HG03442 (cell line): ENCODE data around the gene VSIG1.

Experiments
- ATAC-seq: cut with Tn5 transposase; IDR thresholded peaks from one replicate; pipeline ENCODE4 v1.9.1; 2021; ENCODE audit warnings: mild to moderate bottlenecking, moderate library complexity; ENCODE audit not compliant: unreplicated experiment

VSIG1 gene

DNA sequence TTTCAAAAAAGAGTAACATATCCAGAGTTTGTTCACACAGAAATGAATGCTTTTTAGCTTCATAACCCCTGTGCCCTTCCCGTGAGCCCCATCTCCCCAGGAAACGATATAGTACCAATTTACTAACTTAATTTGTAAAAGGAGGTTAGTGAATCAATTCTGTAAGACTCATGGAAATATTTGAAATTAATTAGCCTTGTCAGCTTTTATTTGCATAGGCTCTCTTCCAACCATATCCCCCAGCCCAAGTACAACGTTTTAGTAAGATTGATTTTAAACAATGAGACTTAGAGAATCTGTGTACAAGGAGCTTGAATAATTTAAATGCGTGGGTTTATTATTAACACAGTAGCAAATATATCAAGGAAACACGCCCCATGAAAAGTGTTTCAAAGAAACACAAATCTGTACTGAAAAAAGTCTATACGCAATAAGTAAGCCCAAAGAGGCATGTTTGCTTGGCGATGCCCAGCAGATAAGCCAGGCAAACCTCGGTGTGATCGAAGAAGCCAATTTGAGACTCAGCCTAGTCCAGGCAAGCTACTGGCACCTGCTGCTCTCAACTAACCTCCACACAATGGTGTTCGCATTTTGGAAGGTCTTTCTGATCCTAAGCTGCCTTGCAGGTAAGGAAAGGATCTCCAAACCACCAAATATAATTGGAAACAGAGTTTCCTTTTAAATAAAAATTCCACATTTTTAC, at the start of gene VSIG1:
TSS of gene VSIG1 (plus strand) at position 512 of the 703 bp plus-strand sequence. CDS start at position 578, 66 bp downstream.
- ATAC-seq, result no peak

GRCh38 chrX:107996124-107996523, 48.7 kb upstream of the VSIG1 start:
- ATAC-seq, result no peak

- ATAC-seq, result peak; percentile 40
Observed at GRCh38 chrX:108000751-108001150, 44.1 kb upstream of the VSIG1 start.

- peak; percentile 83 for ATAC-seq
Observed at GRCh38 chrX:108001218-108001814, 43.5 kb upstream of the VSIG1 start.

DNA sequence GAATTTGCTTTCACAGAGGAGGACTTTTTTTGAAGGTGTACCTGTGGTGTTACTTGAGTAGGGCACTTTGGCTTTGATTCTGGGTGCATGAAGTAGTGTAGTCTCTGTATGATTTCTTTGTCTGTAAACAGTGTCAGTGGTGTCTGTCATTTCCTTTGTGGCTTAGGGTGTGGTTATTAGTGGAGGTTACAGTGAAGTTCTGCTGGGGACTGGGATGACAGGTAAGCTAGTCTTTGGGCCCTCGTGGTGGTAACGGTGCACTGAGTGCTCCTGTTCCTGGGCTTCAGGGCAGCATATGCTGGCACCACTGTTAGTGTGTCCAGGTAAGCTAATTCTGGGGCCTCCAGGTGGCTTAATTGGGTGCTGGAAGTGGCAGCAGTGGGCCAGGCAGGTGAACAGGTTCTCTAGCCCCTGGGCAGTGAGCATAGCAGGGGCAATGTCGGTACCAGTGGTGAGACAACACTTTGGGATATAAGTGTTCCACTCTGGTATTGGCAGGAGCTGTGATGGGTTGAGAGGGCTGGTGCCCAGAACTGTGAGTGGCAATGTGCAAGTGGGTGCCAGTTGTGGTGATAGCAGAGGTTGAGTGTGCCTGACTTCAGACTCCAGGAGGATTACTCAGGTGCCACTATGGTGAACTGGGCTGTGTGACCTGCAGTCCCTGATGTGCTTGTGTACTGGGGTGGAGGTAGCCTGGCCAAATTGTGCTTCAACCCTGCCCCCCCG, 26.0 kb upstream of the VSIG1 start:
- ATAC-seq, result peak; percentile 47

- ATAC-seq, result no peak
Observed at GRCh38 chrX:108019382-108019875, 25.4 kb upstream of the VSIG1 start.

- no peak for ATAC-seq
Observed at GRCh38 chrX:108020631-108021030, 24.2 kb upstream of the VSIG1 start.

GRCh38 chrX:108022491-108023089, 22.3 kb upstream of the VSIG1 start:
- no peak for ATAC-seq

GRCh38 chrX:108025376-108025775, 19.5 kb upstream of the VSIG1 start:
- ATAC-seq, result no peak

GRCh38 chrX:108025954-108026600, 18.8 kb upstream of the VSIG1 start:
- ATAC-seq, result no peak

- ATAC-seq, result no peak
Observed at GRCh38 chrX:108028854-108029253, 16.0 kb upstream of the VSIG1 start.

DNA sequence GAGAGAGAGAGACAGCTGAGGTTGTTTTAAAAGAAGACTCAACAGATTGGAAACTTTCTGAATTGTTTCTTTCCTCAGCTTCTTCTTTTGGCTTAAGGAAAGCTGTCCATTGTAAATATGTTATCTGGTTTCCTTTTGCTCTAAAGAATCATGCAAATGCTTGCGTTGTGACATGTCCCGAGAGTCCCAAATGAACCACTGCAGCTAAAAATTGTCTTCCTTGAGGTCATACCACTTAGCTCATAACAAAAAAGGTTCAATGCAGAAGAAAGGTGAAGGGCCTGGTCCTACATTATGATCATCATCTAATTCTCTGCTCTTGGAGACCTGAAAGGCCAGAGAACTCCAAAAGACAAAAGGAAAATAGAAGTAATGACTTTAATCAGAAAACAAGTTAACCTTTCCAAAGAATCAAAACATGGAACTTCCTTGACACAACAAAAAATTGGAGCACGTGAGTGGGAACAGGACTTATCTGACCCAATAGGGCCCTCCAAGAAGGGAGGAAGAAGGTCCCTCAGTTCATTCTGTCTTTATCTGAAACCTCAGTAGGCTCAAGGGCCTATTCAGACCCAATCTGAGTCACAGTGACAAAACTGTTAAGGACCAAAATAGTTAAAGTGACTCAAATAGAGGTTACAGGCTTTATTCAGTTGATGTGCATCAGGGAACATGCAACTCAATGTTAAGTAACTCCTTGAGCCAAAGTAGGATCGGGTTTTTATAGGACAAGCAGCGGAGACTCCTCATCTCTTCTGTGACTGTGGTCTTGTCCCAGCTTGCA, 14.7 kb upstream of the VSIG1 start:
- ATAC-seq, result peak; percentile 81

DNA sequence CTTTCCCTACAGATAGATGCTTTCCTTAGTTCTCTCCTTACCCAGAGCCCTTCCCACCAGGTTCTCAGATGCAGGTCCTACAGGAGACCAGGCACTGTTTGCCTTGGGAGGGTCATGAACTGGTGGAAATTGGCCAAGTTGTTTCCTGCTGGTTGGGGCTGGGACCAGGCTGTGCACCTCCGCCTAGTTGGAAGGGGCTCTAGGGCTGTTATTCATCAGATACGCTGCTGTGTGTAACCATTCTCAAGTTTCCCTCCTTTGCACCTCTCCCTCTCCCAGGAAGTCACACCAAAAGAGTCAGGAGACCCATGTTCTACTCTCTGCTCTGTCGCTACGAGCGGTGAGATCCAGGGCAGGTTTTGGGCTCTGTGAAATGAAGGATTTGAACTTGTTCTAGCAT, 11.9 kb upstream of the VSIG1 start:
- no peak for ATAC-seq

DNA sequence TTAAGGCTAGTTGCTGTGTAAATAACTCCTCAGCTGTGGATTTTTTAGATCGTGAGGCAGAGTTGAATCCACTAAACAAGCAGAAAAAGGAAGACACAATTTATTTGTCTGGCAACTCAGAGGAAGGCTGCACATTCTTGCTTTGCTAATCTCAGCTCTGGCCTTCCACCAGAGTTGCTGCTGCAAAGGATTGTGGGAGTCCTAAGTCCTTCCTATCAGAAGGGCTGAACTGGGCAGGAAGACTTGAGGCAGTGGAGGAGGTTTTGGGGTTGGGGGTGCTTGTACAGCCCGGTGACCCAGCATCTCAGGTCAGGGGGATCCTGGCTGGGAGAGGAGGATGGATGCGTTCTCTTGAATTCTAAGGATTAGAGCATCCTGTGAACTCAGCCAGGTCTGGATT, 11.0 kb upstream of the VSIG1 start:
- ATAC-seq, result no peak

GRCh38 chrX:108034725-108035124, 10.1 kb upstream of the VSIG1 start:
- no peak for ATAC-seq

- no peak for ATAC-seq
Observed at GRCh38 chrX:108036298-108036973, 8.4 kb upstream of the VSIG1 start.

DNA sequence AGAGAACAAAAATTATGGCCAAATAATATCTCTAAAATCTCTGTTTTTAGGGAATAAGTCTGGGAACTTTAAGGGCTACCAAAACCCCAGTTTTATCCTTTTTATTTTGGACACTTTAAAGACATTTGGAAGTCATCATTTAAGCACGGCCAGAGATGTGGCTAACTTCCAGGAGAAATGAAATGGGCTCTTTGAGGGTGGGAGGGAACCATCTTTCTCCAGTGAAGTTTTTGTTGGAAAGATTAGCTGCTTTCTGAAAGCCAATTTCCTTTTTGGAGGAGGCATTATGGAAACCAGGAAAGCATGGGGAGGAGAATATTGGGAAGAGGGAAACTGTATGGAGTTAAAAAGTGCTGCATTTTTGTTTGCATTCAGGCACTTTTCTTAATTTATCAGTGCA, 4.8 kb downstream of the VSIG1 start:
- no peak for ATAC-seq

DNA sequence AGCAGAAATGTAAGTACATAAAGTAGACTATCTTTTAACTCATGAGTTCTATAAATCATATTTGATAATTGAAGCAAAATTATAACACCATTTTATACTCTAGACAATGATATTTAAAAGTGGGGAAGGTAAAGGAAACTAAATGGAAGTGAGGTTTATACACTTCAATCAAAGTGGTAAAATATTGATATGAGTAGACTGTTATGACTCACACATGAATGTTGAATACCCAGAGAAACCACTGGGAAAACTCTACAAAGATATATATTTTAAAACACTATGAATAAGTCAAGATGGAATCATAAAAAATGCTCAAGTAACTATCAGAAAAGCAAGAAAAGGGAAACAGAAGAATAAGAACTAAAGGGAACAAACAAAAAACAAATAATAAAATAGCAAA, 8.4 kb downstream of the VSIG1 start:
- ATAC-seq, result no peak

DNA sequence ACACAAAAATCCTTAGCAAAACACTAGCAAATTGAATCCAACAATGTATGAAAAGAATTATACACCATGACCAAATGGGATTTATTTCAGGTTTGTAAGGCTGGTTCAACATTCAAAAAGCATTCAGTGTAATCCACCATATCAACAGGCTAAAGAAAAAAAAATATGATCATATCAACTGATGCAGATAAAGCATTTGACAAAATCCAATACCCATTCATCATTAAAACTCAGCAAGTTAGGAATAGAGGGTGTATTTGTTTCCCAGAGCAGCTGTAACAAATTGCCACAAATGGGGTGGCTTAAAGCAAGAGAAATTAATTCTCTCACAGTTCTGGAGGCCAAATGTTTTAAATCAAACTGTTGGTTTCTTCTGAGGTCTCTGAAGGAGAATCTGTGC, 10.7 kb downstream of the VSIG1 start:
- no peak for ATAC-seq

DNA sequence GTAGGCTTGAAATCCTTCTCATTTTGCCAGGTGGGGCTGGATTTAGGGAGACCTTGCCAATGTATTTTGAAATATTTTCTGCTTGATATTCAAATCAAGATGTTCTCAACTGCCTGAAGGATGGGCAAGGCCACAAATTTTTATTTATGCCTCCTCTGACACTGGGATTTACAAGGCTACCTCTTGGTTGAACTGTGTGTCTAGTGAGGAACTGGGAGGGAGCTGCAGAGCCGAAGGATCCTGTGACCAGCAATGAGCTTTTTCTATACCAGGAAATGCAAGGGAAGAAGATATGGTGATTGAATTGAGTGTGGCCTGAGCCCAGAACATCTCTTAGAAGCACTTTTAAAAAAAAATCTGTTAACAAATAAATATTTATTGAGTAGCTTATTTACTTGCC, 14.9 kb downstream of the VSIG1 start:
- no peak for ATAC-seq
